Activated T-cell treated with anti-CD3 and anti-CD28 coated beads for 48 hours (primary cell): ENCODE measurements around the gene IGF2BP1.

ENCODE experiments used
- DNase-seq: peaks from one replicate; pipeline ENCODE4 v3.0.0-alpha.2; 2020; ENCODE audit warnings: low read depth

Gene IGF2BP1

DNA sequence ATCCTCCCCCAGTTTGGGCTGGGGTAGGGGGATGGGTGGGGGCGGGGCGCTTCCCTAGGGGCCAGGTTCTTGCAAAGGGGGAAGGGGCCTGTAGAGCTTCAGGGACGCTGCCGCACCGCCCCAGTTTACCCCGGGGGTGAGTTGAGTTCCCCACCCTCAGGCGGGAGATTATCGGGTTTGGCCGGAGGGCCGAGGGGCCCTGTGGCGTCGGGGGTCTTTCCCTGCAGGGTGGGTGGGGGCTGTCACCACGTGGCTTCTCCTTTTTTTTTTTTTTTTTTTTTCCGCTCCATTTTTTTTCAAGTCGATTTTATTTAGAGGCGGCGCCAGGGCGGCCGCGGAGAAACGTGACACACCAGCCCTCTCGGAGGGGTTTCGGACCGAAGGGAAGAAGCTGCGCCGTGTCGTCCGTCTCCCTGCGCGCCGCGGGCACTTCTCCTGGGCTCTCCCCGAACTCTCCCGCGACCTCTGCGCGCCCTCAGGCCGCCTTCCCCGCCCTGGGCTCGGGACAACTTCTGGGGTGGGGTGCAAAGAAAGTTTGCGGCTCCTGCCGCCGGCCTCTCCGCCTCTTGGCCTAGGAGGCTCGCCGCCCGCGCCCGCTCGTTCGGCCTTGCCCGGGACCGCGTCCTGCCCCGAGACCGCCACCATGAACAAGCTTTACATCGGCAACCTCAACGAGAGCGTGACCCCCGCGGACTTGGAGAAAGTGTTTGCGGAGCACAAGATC lies at the start of gene IGF2BP1:
Gene IGF2BP1, plus strand, starts transcription at position 283 of the 724 bp plus-strand sequence. Its CDS starts 361 bp downstream, at position 644.
- no peak for DNase-seq

GRCh38 chr17:48951572-48951971 lies 45.6 kb upstream of the IGF2BP1 start:
- no peak for DNase-seq

GRCh38 chr17:48952904-48953303 lies 44.3 kb upstream of the IGF2BP1 start:
- no peak for DNase-seq

DNA sequence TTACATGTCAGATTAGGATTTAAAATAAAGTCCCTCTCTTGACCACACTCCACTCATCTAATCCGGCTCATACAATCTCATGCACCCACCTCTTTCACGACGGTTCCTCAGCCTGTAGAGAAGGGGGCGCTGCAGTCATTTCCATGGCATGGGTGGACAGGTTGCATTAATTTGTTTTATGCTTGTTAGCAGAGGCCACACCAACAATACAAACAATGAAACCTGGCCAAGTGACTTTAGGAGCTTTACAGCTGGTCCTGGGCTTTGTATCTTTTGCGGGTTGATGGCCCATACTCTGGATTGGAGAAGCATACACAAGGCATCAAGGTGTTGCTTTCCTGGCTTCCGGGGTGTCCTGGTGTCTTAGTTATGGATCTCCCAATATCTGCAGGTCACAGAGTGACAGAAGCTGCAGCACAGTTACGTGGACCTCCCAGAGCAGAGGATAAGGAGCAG lies 42.9 kb upstream of the IGF2BP1 start:
- DNase-seq = no peak

DNA sequence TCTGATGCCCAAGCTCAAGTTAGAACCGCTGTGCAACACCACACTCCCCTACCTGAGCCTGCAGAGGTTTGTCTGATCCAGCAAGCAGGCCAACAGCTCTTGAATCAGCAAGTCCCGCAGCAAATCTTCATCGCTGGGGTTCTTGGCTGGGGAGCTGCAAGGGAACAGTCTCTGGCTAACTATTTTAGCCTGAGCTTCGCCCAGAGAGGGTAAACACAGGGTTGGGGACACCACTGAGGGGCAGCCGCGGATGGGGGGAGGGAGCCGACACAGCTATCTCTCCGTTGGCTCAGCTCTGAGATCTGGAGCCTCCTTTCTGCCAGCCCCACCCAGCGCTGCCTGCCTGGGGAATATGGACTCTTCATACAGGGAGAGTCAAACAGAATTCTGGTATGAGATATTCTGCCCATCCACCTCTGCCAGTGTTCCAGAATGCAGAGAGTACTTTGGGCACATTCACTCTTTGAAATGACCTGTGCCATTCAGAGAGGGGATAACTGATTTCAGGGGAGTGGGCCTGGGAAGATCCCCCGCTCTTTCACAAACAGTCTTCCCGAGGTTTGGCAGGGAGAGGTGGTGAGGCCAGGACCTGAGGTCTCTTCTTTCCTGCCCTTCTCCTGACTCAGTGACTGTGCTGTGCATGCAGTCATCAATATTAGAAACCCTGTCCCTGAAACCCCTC lies 36.2 kb upstream of the IGF2BP1 start:
- DNase-seq = no peak

DNA sequence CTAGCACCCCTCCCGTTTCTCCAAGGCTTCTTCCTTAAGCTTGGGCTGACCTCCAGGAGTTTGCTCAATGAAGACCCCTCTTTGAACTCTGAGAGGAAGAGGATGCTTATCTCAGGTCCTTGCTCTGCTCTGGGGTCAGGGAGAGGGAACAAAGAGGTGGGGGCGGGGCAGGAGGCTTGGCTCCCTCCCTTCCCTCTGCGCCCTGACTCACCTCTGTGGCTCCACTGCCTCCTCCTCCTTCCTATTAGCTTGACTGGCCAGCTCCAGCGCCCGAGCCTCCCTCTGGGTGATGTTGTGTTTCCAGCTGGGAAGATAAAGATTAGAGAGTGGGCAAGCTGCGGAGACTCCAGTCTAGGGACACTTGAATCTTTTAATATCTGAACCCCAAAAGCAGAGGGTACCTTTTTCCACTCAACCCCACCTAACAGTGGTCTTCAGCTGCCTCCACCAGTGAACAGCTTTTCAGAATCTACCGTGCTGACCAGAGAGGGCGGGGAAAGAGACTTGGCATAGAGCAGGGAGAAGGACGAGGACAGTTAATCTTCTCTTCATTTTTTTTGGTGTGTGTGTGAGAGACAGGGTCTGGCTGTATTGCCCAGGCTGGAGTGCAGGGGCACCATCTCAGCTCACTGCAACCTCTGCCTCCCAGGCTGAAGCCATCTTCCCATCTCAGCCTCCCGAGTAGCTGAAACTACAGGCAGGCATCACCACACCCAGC lies 35.5 kb upstream of the IGF2BP1 start:
- DNase-seq = no peak

GRCh38 chr17:48970224-48970623 lies 27.0 kb upstream of the IGF2BP1 start:
- DNase-seq = no peak

DNA sequence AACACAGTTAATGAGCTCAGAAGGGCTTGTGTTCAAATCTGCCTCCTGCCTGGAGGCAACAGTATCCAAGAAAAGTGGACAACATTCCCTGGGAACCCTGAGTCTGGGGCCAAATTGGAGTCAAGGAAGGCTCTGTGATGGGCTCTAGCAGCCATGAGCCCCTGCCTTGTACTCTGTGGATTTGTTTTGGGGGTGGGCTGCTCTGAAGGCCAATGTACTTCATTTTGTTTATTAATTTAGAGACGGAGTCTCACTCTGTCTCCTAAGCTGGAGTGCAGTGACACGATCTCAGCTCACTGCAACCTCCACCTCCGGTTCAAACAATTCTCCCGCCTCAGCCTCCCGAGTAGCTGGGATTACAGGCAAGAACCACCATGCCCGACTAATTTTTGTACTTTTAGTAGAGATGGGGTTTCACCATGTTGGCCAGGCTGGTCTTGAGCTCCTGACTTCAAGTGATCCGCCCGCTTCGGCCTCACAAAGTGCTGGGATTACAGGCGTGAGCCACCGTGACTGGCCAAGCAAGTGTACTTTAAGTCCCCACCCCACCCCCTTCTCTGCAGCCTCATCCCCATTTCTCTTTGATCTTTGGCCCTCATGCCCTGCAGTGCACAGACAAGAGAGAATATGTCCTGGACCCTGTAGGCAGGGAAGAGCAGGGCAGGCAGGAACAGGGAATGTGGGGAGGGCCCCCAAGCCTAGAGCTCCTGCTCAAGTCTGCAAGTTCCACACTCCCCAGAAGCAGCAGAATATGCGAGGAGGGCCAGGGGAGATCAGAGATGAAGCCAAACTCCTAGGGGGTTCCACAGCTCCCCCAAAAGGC lies 26.1 kb upstream of the IGF2BP1 start:
- DNase-seq = no peak

DNA sequence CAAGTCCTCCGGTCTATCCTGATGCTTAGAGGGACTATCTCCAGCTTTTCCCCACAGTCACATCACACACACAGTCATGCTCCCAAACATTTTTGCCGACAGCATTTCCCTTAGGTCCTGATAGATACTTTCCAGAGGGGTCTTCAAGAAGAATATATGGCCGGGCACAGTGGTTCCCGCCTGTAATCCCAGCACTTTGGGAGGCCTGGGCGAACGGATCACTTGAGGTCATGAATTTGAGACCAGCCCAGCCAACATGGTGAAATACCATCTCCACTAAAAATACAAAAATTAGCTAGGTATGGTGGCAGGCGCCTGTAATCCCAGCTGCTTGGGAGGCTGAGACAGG lies 24.5 kb upstream of the IGF2BP1 start:
- DNase-seq = no peak

DNA sequence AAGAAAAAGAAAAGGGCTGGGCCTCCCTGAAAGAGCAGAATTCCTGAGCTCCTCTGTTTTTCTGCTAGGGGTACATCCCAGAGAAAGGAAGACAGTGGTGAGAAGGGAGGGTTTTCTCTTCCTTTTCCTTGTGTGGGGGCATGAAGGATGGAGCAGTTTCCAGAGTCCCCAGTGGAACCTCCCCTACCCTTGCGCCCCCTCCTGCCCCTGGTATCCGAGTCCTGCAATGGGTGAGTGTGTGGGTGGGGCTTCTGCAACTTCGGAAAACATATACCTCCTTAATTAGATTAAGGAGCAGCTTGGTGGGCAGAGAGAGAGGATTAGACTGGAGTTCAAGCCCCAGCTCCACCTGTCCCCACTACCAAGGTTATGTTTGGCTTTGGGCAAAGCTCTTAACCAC lies 23.4 kb upstream of the IGF2BP1 start:
- DNase-seq = no peak

- no peak for DNase-seq
Measured at GRCh38 chr17:48981927-48982539, 15.2 kb upstream of the IGF2BP1 start.

DNA sequence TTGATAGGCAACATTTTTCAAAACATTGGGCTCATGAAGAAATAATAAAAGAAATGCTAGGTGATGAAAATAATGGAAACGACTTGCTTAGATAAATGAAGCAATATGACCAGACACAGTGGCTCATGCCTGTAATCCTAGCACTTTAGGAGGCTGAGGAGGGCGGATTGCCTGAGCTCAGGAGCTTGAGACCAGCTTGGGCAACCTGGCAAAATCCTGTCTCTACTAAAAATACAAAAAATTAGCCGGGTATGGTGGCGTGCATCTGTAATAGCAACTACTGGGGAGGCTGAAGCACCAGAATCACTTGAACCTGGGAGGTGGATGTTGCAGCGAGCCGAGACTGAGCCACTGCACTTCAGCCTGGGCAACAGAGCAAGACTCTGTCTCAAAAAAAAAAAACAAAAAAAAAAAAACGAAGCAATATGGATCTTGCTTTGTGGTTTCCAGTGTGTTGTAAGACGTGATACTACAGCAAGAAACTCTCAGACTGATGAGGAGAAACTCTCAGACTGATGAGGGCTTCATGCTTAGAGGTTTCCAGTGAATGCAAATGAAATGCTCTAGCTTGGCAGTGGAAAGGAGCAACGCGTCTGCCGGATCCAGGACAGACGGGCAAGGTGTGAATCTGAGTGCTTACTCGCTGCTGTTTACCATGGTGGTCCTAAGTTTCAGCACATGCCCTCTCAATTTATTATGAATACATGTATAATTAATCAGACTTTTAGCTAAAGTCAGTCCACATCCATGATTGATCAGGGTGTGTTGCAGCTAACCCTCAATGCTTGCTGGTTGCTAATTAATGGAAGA lies 11.5 kb upstream of the IGF2BP1 start:
- no peak for DNase-seq

DNA sequence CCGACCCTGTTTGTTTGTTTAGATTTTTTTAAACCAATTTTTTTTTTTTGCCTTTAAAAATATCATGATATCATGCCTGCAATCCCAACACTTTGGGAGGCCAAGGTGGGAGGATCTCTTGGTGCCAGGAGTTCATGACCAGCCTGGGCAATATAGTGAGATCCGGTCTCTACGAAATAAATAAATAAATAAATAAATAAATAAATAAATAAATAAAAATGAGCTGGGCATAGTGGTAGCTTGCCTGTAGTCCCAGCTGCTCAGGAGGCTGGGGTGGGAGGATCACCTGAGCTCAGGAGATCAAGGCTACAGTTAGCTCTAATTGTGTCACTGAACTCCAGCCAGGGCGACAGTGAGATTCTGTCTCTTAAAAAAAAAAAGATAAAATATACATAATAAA lies 8.1 kb upstream of the IGF2BP1 start:
- DNase-seq = no peak

GRCh38 chr17:48990882-48991357 lies 6.3 kb upstream of the IGF2BP1 start:
- no peak for DNase-seq

DNA sequence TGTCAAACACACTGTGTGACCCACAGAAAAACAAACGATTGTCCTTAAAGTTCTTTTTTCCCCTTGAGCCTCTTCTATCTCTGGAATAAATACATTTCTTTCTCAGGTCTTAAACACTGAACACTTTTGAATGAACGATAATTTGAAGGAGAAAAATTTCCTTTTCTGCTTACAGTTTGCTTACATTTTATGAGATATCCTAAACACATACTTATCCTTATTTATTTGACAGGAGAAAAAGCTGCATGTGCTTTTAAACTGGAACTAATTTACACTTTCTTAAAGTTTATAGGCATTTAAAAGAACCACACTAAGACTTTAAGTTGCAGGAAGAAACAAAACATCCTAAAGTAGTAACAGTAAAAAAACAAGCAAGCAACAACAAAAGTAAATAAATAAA lies 4.7 kb upstream of the IGF2BP1 start:
- no peak for DNase-seq

DNA sequence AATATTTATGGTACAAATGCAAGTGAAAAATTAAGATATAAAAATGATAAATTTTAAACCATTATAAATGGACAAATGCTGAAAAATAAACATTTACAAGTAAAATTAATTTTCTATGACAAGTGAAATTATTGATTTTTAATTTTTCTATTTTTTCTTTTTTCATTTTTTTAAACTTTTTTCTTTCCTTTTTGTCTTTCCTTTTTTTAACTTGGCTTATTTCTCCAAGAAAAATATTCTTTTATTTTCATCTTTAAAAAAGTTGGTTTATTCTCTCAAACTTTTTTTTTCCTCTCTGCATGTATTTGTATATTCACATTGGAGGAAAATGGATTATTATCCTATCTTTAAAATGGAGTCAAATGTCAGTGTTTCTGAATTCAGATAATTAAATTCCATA lies 3.9 kb upstream of the IGF2BP1 start:
- no peak for DNase-seq

DNA sequence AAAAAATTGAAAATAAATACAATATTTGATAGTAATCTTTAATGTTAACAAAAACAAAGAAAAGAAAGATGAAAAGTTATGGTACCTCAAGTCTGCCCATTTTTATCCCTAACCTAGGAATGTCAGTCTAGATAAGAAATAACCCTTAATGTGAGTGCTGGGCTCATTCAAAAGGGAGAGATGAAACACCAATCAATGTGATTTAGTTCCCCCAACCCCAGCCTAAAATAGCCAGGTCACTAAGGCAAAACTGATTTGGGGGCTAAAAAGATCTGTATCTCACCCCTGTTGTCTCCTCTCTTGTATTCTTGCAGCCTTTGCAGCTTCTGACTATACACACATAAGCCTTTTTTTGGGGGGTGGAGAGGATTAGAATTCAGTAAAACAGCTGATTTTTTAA lies 3.2 kb upstream of the IGF2BP1 start:
- no peak for DNase-seq

GRCh38 chr17:48994549-48995303 lies 2.5 kb upstream of the IGF2BP1 start:
- DNase-seq = no peak

- no peak for DNase-seq
Measured at GRCh38 chr17:48995304-48995973, 1.7 kb upstream of the IGF2BP1 start.
